M059J (cell line): Measurements from ENCODE around the gene PTH1R. TPM values are rescaled to one million over a fixed set of nuclear protein-coding genes. Genes with fewer than 3 reads are reported as not detected.

ENCODE experiments used
- DNase-seq: peaks from one replicate; pipeline ENCODE4 v3.0.0-alpha.2; 2012; ENCODE audit warnings: low read depth
- total RNA-seq: library from RNA; depleted of rRNA; stranded (reverse); fragments of >200 nt; shearing (Covaris generic); gene quantifications from 2 replicates; pipeline ENCODE4 v1.2.3, GENCODE V29; 2014

PTH1R gene
- total RNA-seq, 1 experiment from 2014 or later: 1.4 TPM

DNA sequence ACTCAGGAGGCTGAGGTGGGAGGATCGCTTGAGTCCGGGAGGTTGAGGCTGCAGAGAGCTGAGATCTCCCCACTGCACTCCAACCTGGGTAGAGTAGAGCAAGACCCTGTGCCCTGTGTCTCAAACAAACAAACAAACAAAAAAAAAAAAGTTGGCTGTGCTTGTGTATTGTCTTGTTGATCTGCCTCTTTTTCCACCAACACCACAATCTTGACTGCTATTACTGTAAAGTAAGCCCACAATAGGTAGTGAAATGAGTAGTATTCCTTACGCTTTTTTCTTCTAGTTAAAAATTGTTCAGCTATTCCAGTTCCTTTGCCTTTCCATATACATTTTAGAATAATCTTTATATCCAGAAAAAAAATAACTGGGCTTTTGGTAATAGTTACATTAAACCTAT, 35.5 kb downstream of the PTH1R start:
- no peak for DNase-seq

DNA sequence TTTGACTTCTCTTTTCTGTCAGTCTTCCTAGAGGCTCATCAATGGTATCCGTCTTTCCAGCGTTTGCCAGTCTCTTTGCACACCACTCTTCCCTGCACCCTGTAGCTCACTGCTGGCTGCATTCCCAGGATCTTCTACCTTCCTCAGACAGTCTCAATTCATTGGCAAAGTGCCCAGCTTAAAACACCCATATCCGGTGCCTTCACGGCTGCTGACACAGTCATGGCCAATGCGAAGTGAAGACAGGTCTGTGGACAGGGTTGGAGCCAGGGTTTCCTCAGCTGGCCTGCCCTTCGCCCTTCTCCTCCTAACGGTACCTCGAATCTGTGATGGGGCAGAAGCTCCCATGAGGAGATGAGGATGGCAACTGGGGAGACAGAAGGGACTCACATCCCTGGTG, 36.1 kb downstream of the PTH1R start:
- peak; percentile 88 for DNase-seq

DNA sequence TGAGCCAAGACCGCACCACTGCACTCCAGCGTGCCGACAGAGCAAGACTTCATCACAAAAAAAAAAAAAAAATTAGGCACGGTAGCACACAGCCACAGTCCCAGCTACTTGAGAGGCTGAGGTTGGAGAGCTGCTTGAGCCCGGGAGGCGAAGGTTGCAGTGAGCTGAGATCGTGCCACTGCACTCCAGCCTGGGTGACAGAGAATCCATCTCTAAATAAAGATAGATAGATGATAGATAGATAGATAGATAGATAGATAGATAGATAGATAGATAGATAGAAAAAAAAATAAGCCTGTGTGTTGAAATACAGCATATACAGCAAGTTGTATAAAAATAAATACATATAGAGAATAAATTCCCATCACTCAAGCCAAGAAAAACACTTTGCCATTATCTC, 37.3 kb downstream of the PTH1R start:
- DNase-seq: no peak

DNA sequence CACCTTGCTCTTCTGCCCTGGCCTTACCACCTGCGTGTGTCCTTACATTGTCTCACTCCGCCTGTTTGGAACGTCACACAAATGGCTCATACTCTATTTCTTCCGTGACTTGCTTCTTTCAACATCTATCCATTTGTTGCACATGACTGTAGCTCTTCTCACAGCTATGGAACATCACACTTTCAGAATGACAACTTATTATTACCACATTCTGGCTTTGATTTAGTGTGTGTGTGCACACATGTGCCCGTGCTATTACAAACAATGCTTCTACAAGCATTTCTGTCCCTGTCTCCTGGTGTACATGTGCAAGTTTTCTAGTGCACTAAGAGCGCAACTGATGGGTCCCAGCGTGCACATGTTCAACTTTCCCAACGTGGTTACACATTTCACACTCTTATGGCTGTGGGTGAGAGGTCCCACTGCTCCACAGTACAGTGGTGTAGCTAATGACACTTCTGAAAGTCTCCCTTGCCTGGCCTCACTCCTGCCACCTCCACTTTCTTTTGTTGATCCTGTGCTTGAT, 37.8 kb downstream of the PTH1R start:
- no peak for DNase-seq

DNA sequence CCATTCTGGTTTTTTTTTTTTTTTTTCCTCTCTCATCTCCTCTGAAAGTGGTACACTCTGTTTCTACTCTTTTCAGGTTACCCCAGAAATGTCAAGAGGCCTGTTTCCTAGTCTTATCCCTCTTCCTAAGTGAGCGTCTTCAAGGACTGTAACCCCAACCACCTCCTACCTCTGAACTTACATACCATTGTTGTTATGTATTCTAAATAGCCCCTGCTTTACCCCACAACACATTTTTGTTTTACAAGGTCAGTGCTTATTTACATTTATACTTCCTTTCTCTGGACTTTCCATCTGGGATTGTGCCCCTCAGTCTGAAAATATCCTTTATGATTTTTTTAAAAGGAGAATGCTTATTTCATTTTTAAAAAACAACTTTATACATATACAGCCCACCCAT, 38.8 kb downstream of the PTH1R start:
- DNase-seq: no peak

DNA sequence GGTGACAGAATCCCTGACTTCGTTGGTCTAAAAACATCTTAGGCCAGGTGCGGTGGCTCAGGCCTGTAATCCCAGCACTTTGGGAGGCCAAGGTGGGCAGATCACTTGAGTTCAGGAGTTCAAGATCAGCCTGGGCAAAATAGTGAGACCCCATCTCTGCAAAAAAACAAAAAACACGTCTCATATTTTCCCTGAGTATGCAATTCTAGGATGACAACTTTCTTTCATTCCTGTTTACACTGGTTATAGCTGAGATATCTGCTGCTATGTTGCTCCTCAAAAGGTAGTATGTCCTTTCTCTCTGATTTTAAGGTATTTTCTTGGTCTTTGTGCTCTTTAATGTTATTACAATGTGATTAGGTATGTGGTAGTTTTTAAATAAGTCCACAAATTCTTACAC, 39.3 kb downstream of the PTH1R start:
- DNase-seq: no peak

DNA sequence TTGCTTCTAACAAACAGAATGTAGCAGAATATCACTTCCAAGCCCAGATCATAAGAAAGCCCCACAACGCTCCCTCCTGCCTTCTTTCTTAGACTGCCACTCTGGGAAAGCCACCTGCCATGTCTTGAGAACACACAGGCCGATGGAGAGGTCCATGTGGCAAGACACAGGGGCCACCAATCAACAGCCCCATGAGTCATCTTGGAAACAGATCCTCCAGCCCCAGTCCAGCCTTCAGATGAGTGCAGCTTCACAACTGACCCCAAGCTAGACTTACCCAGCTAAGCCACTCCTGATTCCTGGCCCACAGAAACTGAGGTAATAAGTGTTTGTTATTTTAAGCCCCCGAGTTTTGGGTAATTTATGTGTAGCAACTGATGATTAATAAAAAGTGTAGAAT, 39.7 kb downstream of the PTH1R start:
- DNase-seq: no peak

DNA sequence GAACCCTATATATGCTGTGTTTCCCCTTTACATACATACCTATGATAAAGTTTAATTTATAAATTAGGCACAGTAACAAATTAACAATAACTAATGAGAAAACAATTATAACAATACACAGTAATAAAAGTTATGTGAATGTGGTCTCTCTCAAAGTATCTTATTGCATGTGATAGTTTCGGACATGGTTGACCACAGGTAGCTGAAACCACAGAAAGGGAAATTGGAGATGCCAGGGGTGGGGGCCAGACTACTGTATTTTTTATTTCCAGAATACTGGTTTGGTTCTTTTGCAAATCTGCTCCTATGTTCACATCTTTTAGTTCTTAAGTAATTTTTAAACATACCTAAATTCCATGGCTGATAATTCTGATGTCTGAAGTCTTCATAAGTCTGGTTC, 40.7 kb downstream of the PTH1R start:
- DNase-seq: no peak

DNA sequence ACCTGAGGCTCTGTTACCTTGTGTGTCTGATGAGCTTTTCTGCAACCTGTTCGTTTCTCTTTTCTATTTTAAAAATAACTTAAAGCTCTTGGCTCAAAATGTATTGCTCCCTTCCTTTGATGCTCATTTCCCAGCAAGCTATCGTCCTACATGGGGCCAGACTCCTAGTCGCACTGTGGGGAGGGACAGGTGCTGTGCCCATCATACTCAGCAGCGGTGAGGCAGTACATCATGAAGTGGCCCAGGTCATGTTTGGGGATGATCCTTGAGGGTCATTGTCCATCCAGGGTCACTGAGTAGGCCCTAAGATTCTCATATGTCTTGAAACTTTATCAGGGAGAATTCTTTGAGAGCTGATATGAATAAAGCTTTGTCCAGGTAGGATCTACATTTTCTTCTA, 41.1 kb downstream of the PTH1R start:
- no peak for DNase-seq

DNA sequence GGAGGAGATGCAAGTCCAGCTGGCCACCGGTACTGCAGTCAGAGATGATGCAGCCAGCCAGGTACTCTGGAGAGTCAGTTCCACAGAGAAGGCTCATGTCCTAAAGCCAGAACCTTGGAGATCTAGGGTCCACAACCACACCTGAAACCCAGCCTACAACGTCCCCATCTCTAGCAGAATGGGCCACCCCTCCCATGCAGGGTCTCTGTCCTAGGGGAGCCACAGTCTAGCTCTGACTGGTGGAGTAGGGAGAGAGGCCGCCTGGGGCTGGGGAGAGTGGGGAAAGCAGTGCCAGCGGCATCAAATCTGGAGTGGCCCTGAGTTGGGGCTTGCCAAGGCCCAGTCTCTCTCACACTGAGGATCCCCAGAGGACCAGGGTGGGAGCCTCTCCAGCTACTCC, 43.5 kb downstream of the PTH1R start:
- DNase-seq: no peak

DNA sequence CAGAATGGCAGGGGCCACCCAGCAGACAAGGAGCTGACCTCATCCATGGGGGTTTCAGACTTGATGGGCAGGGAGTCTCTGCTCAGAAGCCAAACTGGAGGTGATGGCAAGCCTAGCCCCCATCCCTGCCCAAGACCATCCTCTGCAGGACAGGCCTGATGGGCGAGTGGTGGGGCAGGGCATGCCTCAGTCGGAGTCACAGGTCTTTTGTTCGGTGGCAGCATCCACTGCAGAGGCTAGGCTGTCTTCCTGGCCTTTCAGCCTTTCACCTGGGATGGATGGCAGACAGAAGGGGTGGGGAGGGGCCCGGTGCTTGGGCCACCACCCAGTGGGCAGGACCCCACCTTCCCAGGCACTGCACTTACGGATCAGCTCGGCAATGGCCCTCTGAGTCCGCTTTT, 44.4 kb downstream of the PTH1R start:
- no peak for DNase-seq

DNA sequence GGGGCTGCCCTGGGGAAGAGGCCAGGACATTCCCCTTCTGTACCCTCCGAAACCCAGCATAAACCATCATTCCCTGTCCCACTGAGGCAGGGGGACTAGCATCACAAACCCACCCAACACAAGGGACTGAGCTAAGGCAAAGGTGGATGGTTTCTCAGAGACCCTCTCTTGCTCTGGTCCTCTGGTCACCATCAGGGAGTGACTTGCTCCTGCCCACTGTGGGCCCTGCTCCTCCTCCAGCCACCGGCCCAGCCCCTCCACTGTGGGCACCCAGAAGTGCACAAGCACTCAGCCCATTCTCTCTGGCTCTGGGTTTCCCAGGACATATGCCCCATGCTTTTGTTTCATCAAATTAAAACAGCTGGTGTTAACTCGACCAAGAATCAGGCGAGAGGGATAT, 44.9 kb downstream of the PTH1R start:
- DNase-seq: no peak

DNA sequence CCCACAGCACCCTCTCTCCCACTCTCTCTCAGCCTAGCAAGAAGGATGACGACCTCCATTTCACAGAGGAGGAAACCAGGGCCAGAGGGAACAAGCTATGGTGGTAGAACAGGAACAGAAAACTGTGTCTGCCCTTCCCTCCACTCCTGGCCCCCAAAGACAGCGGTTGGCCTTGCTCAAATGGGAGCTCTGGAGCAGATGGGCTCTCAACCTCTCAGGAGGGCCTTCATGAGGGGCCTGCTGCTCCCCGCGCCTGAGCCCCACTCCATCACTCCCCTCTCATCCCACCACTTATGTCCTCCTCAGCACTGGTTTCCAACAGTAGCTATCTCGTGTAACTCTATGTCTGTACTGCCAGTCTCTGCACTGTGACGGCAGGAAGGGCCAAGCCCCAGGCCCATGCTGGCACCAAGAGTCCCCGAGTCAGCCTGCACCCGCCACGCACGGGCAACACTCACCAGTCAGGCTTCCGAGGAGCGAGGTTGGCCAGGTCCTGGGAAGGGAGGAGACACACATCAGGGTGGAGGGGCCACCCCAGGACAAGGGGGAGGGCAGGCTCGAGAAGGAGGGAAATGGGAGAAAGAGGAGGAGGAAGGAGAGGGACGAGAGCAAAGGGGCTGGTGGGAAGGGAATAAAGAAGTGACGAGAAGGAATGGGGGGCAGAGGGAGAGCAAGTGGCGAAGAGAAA, 45.5 kb downstream of the PTH1R start:
- no peak for DNase-seq

DNA sequence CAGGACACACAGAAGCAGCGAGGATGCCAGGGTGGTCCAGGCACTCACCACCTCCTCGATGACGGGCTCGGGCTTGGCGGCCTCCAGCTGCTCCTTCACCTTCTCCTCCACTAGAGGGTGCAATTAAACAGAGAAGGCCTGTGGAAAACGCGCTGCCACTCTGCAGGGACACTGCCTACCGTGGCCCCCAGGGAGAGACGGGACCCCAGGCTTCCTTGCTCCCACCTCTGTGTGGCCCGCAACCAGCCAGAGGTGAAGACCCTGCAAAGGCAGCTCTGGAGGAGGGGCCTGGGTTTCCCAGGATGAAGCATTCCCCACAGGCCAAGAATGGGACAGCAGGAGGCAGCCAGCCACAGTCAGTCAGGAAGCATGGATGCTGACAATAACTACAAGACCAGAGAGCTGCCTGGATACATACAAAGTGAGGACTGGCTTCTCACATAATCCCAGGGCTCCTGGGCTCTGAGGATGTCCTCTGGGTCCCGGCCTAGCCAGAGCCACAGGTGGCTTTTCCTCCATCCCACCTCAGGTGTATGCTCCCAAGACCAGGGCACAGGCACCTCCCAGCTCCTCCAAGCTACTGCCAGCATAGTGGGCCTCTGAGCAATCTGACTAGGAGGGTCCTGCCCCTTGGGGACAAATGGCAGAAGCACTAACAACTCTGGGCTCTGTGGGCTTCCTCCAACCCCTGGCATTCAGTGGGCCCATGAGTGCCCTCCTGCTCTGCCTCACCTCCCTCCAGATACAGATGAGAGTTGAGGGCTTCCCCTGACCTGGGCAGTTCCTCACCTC, 46.2 kb downstream of the PTH1R start:
- no peak for DNase-seq

DNA sequence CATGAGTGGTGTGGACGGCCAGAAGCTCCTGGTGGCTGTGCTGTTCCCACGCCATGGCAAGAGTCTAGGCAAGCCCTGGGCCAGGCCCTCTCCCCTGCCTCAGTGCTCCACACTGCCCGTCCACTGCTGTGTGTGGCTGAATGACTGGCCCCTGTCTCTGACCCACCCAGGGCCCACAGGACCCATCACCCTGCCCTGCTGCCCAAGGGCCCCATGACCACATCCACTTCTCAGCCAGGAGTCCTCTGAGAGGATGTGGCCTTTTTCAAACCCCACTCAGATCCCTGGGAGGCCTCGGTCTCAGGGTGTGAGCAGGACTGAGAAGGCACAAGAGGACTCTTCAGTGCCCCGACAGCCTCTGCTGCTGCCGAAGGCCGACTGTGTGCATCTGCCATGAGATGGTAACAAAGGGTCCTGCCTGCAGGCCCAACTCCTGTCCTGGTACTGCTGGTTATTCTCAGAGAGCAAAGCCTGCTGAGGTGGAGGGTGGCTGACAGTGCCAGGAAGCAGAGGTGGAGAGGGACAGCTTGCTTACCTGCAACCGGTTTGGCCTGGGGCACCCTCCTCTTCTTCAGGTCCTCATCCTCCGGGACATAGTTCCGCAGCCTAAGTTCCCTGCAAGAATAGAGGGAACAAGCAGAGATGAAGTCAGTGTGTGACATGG, 47.5 kb downstream of the PTH1R start:
- no peak for DNase-seq

DNA sequence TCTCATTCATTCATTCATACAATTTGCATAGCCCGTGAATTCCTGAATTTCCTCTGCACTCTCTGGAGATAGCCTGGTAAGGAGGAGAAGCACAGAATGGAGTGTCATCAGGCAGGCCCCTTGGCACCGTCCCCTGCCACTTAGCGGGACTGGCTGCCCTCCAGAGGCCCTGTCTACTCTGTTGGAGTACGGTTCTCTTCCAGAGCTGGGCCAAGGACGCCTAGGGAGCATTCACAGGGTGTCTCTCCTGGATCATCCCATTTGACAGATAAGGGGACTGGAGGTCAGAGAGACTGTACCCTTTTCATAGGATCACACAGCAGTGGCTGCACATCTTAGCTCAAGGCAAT, 48.0 kb downstream of the PTH1R start:
- DNase-seq: no peak

DNA sequence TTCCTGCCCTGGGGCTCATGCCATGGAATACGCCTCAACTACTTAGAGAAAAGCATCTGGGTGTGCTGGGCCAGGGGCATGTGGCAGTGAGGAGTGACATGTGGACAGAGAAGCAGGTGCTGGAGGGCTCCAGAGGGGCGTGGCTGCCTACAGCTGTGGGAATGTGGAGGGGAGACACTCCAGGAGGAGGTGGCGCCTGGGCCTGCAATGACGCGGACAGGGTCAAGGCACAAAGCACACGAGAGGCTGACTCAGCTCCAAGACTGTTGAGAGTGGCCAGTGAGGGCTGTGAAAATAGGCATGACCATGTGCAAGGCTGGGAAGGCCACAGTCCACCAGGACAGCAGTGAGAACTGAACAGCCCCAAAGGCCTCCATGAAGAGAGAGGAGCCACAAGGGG, 48.5 kb downstream of the PTH1R start:
- no peak for DNase-seq

DNA sequence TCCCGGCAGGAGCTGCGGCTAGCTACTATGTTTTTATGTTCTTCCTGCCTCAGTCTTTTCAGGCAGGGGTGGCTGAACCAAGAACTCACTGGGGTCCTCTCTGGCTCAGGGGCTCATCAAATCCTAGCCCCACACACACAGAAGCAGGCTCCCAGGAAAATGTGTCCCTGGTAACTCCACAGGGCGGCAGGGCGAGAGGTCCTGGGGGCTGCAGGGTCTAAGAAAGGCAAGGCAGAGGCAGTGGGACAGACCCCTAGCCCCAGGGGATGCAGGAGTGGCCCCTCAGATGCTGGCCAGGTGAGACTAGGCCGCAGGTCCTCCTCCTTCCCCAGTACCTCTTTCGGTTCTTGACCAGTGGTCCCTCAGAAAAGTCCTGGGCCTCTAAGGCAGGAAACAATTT, 48.9 kb downstream of the PTH1R start:
- DNase-seq: no peak

DNA sequence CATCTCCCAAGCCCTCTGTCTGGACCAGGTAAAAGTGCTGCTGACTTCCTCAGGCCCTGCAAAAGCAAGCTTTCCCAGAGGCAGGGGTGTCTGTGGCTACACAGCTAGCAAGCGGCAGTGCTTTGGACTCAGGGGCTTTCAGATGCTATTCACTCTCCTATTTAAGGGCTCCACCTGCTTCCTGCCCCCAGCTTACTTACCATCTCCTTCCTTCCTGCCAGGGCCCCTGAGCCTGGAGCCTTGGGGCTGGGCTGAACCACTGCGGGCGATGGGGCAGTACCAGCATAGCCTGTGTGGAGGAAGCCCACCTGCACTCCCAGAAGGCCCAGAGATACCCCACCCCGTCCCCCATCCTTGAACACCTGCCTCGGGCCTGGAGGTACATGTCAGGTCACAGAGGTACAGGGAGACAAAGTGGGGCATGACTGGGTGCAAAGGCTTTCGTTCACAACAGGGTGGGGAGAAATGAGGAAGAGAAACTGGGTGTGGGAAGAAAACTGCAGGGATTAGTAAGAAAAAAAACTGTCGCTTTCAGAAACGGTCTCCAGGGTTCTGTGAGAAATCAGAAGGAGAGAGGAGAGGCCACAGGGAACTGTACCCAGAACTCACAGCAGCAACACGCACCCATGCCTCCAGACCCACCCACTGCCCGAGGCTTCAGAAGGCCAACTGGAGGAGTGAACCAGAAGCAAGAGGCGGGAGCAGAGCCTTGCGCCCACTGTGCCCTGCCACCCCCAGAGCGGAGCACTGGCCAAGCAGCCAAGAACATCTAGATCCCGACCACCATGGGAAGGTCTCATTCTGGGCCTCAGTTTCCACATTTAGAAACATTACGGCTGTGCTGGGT, 49.6 kb downstream of the PTH1R start:
- DNase-seq: no peak

DNA sequence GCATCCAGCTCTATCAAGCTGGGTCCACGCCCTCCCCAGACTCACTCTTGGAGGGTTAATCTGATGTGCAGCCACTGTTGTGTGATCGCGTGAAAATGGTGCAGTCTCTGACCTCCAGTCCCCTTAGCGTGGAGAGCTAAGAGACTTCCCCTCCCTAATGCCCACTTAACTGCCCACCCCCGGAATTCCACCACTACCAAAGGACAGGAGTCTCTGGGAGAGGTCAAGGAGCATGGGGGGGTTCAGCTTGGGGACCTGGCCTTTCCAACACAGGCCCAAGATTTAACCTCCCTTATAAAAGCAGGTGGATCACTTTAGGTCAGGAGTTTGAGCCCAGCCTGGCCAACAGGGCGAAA, 50.2 kb downstream of the PTH1R start:
- no peak for DNase-seq

DNA sequence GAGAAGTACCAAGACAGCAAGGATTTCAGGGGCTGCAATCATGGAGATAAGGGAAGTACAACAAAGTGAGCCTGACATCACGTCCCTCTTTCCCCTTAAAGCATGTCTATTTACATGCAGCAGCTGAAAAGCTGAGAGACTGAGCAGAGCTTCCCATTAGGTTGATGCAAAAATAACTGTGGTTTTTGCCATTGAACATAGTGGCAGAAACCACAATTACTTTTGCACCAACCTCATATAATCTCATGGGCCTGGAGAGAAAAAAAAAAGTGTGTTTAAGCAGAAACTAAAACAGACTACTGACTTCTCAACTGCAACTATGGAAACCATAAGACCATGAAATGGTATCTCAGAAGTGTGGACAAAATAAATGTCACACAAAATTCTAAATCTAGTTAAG, 50.8 kb downstream of the PTH1R start:
- peak; percentile 21 for DNase-seq

DNA sequence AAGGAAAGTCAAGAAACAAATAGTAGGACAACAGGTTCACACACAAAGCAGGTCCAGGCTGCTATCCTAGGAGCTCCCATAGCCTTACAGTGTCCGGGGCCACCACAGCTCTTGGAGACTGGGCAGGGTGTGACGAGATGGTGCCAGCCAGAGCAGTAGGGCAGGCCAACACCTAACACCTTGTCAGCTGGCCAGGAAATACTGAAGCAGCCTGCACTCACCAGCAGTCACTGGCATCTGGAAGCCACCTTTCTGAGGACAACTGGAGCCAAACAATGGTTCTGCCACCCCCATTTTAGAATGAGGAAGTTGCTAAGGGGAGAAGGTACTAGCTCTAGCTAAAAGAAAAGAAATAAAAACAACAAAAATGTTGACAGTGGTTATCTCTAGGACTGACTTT, 51.8 kb downstream of the PTH1R start:
- no peak for DNase-seq
